ENCODE results near the gene ATCAY.

GRCh38 chr19:3832001-3832400, 48.5 kb upstream of the ATCAY start:
- no peak for TF ChIP-seq EZH2phosphoT487 (IDR thresholded peaks at IDR 0.05; ENCODE audit: insufficient read depth, low read depth)
- TF ChIP-seq EZH2 (IDR thresholded peaks at IDR 0.05; ENCODE audit: insufficient read depth, poor library complexity, severe bottlenecking): no peak

All from GM23248 (cell line).